GM23248 (cell line): ENCODE measurements around the gene PNPLA7. TPM values are rescaled to one million over a fixed set of nuclear protein-coding genes. Genes with fewer than 3 reads are reported as not detected.
"Not testable (repeated sequence)": the region's sequence is repeated elsewhere in the genome, so short reads cannot be mapped to it uniquely, and the experiment has no call there.

Experiments
- DNase-seq: peaks from one replicate; pipeline ENCODE4 v3.0.0-alpha.2; 2015
- H2AFZ ChIP-seq: fragments of 200-600 bp; sonication (generic); 2 replicates; pipeline ENCODE4 v1.6.1; 2016; ENCODE audit warnings: antibody characterized with exemption
- H3F3A ChIP-seq: fragments of 200-600 bp; sonication (generic); 2 replicates; pipeline ENCODE4 v1.6.1; 2016; ENCODE audit warnings: mild to moderate bottlenecking, antibody characterized with exemption, mixed run types; ENCODE audit not compliant: insufficient read depth
- H3K27ac ChIP-seq: fragments of 200-600 bp; sonication (generic); 2 replicates; pipeline ENCODE4 v1.5.1; 2016; ENCODE audit warnings: mild to moderate bottlenecking
- H3K27me3 ChIP-seq: fragments of 200-600 bp; sonication (generic); replicated peaks from 2 replicates; pipeline ENCODE4 v1.6.1; 2016; ENCODE audit warnings: mild to moderate bottlenecking; ENCODE audit not compliant: insufficient read depth
- H3K36me3 ChIP-seq: fragments of 200-600 bp; sonication (generic); 2 replicates; pipeline ENCODE4 v1.6.1; 2016; ENCODE audit warnings: low read depth, mild to moderate bottlenecking
- H3K4me1 ChIP-seq: fragments of 200-600 bp; sonication (generic); 2 replicates; pipeline ENCODE4 v1.6.1; 2016; ENCODE audit warnings: mild to moderate bottlenecking; ENCODE audit not compliant: insufficient read depth
- H3K4me2 ChIP-seq: fragments of 200-600 bp; sonication (generic); one replicate; pipeline ENCODE4 v1.6.1; 2016; ENCODE audit warnings: mild to moderate bottlenecking; ENCODE audit not compliant: unreplicated experiment
- H3K4me3 ChIP-seq: fragments of 200-600 bp; sonication (generic); 2 replicates; pipeline ENCODE4 v1.5.1; 2016; ENCODE audit warnings: mild to moderate bottlenecking
- H3K79me2 ChIP-seq: fragments of 200-600 bp; sonication (generic); 2 replicates; pipeline ENCODE4 v1.6.1; 2016; ENCODE audit warnings: mild to moderate bottlenecking; ENCODE audit not compliant: insufficient read depth
- H3K9ac ChIP-seq: fragments of 200-600 bp; sonication (generic); 2 replicates; pipeline ENCODE4 v1.6.1; 2016; ENCODE audit warnings: mild to moderate bottlenecking
- H3K9me2 ChIP-seq: fragments of 200-600 bp; sonication (generic); 2 replicates; pipeline ENCODE4 v1.6.1; 2016; ENCODE audit warnings: mixed run types, mild to moderate bottlenecking, moderate library complexity; ENCODE audit not compliant: insufficient read depth
- H3K9me3 ChIP-seq: fragments of 200-600 bp; sonication (generic); one replicate; pipeline ENCODE4 v1.6.1; 2017; ENCODE audit warnings: low read depth
- H4K20me1 ChIP-seq: fragments of 200-600 bp; sonication (generic); 2 replicates; pipeline ENCODE4 v1.6.0; 2016; ENCODE audit not compliant: insufficient read depth
- EZH2 ChIP-seq: fragments of 200-600 bp; sonication (generic); IDR thresholded peaks from 2 replicates; pipeline ENCODE4 v1.6.1; 2018; ENCODE audit warnings: antibody characterized with exemption, mild to moderate bottlenecking; ENCODE audit not compliant: insufficient read depth, poor library complexity, severe bottlenecking
- EZH2phosphoT487 ChIP-seq: fragments of 200-600 bp; sonication (generic); IDR thresholded peaks from 2 replicates; pipeline ENCODE4 v1.6.1; 2018; ENCODE audit warnings: antibody characterized with exemption, moderate library complexity, mild to moderate bottlenecking, low read depth; ENCODE audit not compliant: insufficient read depth
- WGBS, 2 experiments: methylation state at CpG; one replicate each; pipeline ENCODE4 v1.1.6; 2015 to 2017; ENCODE audit warnings: low lambda C conversion rate in 2 of 2, low coverage in 1 of 2; ENCODE audit errors: missing lambda C conversion rate in 2 of 2; 5-methylcytosine and 5-hydroxymethylcytosine counted together
- in situ Hi-C: fragments of 300-500 bp; cut with MboI; formaldehyde crosslinking; loops from 2 replicates; pipeline ENCODE4 v1.15.0; 2020
- polyA plus RNA-seq: library from polyadenylated mRNA; unstranded; fragments of >200 nt; fragmentation: Nextera tagmentation; extraction: Ambion mirVana; gene quantifications from 2 replicates; pipeline ENCODE4 v1.2.1, GENCODE V29; 2016
- total RNA-seq: library from RNA; depleted of rRNA; stranded (reverse); fragments of >200 nt; shearing (Covaris generic); gene quantifications from 2 replicates; pipeline ENCODE4 v1.2.3, GENCODE V29; 2014

Gene PNPLA7
- total and polyA plus RNA-seq, 2 experiments from 2014 or later = 0.54 to 0.59 TPM

DNA sequence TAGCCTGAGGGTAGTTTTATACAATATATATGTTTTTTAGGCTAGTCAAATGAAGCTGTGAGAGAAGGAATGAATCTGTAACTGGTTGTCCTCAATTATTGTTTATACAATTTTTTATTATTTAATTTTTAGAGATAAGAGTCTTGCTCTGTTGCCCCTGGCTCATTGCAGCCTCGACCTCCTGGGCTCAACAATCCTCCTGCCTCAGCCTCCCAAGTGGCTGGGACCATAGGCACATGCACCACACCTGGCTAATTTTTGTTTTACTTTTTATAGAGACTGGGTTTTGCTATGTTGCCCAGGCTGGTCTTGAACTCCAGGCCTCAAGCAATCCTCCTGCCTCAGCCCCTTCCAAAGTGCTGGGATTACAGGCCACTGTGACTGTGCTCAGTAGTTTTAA is 4.1 kb upstream of the PNPLA7 start:
- TF ChIP-seq EZH2 (no peak), EZH2phosphoT487 (no peak)
- in situ Hi-C loops = no loop called here
- Histone ChIP-seq H3K27me3 (no peaks in the 10 kb centered on the region), H3K4me3 (no peak overlapping the region), H3K9me2 (no peaks in the 10 kb centered on the region), H3K4me2 (no peak overlapping the region), H2AFZ (no peak overlapping the region), H4K20me1 (no peaks in the 10 kb centered on the region), H3K79me2 (peaks cover 14% of the 10 kb centered on the region), H3K9me3 (no peaks in the 10 kb centered on the region), H3F3A (peaks cover 11% of the 10 kb centered on the region; the same call in 1 of the 2 replicates), H3K36me3 (peaks cover 16% of the 10 kb centered on the region), H3K27ac (no peak overlapping the region), H3K4me1 (no peaks in the 10 kb centered on the region), H3K9ac (no peak overlapping the region)
- WGBS, 2 experiments = 88 to 90% methylated on average over 1 of the region's 1 CpG
- no peak for DNase-seq

DNA sequence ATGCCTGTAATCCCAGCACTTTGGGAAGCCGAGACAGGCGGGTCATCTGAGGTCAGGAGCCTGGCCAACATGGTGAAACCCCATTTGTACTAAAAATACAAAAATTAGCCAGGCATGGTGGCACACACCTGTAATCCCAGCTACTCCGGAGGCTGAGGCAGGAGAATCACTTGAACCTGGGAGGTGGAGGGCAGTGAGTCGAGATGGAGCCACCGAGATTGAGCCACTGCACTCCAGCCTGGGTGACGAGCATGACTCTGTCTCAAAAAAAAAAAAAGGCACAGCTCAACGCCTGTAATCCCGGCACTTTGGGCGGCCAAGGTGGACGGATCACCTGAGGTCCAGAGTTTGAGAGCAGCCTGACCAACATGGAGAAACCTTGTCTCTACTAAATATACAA is 3.5 kb upstream of the PNPLA7 start:
- H3K79me2 ChIP-seq = peaks cover 14% of the 10 kb centered on the region

DNA sequence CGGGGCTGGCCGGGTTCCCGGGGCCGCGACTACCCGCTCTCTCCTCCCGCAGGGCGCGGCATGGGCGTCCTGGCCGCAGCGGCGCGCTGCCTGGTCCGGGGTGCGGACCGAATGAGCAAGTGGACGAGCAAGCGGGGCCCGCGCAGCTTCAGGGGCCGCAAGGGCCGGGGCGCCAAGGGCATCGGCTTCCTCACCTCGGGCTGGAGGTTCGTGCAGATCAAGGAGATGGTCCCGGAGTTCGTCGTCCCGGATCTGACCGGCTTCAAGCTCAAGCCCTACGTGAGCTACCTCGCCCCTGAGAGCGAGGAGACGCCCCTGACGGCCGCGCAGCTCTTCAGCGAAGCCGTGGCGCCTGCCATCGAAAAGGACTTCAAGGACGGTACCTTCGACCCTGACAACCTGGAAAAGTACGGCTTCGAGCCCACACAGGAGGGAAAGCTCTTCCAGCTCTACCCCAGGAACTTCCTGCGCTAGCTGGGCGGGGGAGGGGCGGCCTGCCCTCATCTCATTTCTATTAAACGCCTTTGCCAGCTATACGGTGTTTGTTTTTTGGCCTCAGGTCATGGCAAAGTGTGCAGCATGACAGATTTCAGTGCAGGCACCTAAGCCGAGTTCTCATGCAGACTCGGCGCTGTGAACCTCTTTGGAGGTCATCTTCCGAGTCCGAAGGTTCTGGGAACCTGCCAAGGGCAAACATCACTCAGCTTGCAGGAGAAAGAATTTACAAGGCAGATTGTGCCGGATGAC is 2.0 kb upstream of the PNPLA7 start:
- Histone ChIP-seq H3K27ac (peak overlapping the region; percentile 47), H4K20me1 (no peaks in the 10 kb centered on the region), H2AFZ (peak overlapping the region; percentile 64), H3F3A (peaks cover 11% of the 10 kb centered on the region; the same call in 1 of the 2 replicates), H3K9ac (peak overlapping the region; percentile 82), H3K4me2 (peak overlapping the region; percentile 74), H3K9me2 (no peaks in the 10 kb centered on the region), H3K36me3 (peaks cover 8% of the 10 kb centered on the region), H3K4me1 (peaks cover 8% of the 10 kb centered on the region; the same call in 1 of the 2 replicates), H3K79me2 (peaks cover 14% of the 10 kb centered on the region), H3K9me3 (no peaks in the 10 kb centered on the region), H3K4me3 (peak overlapping the region; percentile 82), H3K27me3 (no peaks in the 10 kb centered on the region)
- in situ Hi-C loops = no loop called here
- TF ChIP-seq EZH2 = no peak
- TF ChIP-seq EZH2phosphoT487 = no peak
- WGBS, 2 experiments = 10% methylated on average over 47 to 50 of the region's 58 CpGs
- DNase-seq = no peak

More for the DNA sequence above, 3.5 kb upstream of the PNPLA7 start:
- H3K9ac ChIP-seq, H3K4me2 ChIP-seq, H3K9me3 ChIP-seq, H3K9me2 ChIP-seq, H2AFZ ChIP-seq, DNase-seq, in situ Hi-C loops, H3K4me3 ChIP-seq, H3K4me1 ChIP-seq, H3K27me3 ChIP-seq, H3K27ac ChIP-seq, H4K20me1 ChIP-seq: not testable (repeated sequence)
- 90 to 92% methylated on average over 6 to 10 of the region's 10 CpGs for WGBS, 2 experiments
- peaks cover 11% of the 10 kb centered on the region; the same call in 1 of the 2 replicates for H3F3A ChIP-seq
- H3K36me3 ChIP-seq = peaks cover 14% of the 10 kb centered on the region

DNA sequence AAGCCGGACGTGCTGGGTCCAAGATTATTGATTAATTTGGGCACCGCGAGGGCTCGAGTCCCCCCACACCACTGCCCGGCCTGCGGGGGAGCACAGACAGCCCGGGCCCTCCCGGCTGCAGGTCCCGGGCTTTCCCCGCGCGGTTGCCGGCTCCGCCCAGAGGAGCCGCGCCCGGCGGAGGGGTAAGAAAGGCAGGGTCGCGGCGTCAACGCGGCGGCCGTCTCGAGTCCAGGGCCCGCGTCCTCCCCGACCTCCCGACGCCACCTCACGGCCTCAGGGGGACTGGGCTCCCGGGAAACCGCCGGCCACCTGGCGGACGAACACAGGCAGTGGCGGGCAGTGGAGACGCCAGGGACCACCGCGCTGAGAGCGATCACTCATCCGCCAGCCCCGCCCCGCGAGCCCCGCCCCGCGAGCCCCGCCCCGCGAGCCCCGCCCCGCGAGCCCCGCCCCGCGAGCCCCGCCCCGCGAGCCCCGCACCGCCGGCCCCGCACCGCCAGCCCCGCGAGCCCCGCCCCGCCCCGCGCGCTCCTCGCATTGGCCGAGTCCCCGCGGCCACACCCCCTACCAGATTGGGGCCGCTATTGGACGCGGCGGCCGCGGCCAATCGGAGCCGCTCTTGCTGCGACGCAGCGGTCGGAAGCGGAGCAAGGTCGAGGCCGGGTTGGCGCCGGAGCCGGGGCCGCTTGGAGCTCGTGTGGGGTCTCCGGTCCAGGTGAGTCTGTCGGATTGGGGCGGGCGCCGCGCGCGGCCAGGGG is 1.2 kb upstream of the PNPLA7 start, which contains the start of gene MRPL41:
TSS of gene MRPL41 (plus strand) at position 616 of the 758 bp plus-strand sequence. CDS start 203 bp downstream, outside the sequence.
- Histone ChIP-seq H2AFZ (peak within 1 kb of the TSS; percentile 88), H3K9me3 (no peaks in the 10 kb centered on the region), H3K27me3 (no peaks in the 10 kb centered on the region), H3K9ac (peak within 1 kb of the TSS; percentile 89), H3K36me3 (peaks cover 8% of the 10 kb centered on the region), H4K20me1 (no peaks in the 10 kb centered on the region), H3K4me2 (peak within 1 kb of the TSS; percentile 81), H3K4me1 (peaks cover 8% of the 10 kb centered on the region; the same call in 1 of the 2 replicates), H3K4me3 (peak within 1 kb of the TSS; percentile 87), H3K27ac (peak within 1 kb of the TSS; percentile 56), H3F3A (peaks cover 11% of the 10 kb centered on the region; the same call in 1 of the 2 replicates), H3K79me2 (peaks cover 14% of the 10 kb centered on the region), H3K9me2 (no peaks in the 10 kb centered on the region)
- DNase-seq = peak; percentile 94
- 1% methylated on average over 59 to 66 of the region's 106 CpGs for WGBS, 2 experiments
- in situ Hi-C loops = no loop called here
- TF ChIP-seq EZH2 = no peak
- TF ChIP-seq EZH2phosphoT487 = no peak

DNA sequence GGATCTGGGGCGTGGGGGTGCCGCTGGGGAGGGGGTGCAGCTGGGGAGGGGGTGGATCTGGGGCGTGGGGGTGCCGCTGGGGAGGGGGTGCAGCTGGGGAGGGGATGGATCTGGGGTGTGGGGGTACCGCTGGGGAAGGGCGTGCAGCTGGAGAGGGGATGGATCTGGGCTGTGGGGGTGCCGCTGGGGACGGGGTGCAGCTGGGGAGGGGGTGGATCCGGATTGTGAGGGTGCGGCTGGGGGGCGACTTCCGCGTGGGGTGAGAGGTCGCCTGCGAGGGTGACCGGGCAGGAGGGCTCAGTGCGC is 709 bp upstream of the PNPLA7 start:
- in situ Hi-C loops = not testable (repeated sequence)

More for the DNA sequence above, 709 bp upstream of the PNPLA7 start:
- Histone ChIP-seq H3K79me2 (peaks cover 14% of the 10 kb centered on the region), H3K4me3 (peak overlapping the region; percentile 87), H3F3A (peaks cover 13% of the 10 kb centered on the region; the same call in 1 of the 2 replicates), H3K9ac (peak overlapping the region; percentile 89), H3K4me2 (peak overlapping the region; percentile 81), H2AFZ (peak overlapping the region; percentile 88), H3K27ac (peak overlapping the region; percentile 56; the same call in 1 of the 2 replicates)
- not testable (repeated sequence) for H3K4me1 ChIP-seq, H3K9me3 ChIP-seq, H4K20me1 ChIP-seq, DNase-seq, H3K9me2 ChIP-seq, H3K27me3 ChIP-seq, H3K36me3 ChIP-seq
- WGBS, 2 experiments = 1% methylated on average over 17 of the region's 17 CpGs; no CpG with 5 or more reads in 1 of the 2 experiments
